Right lung (tissue), 5 donors: ENCODE data around the gene ASF1B. TPM values are rescaled to one million over a fixed set of nuclear protein-coding genes. Genes with fewer than 3 reads are reported as not detected.

ENCODE experiments used
- DNase-seq, 2 donors: peaks; one replicate each; pipeline ENCODE4 v3.0.0-alpha.2; 2013
- polyA plus RNA-seq, 5 donors: library from polyadenylated mRNA; unstranded; fragments of 120-200 nt; gene quantifications; one replicate each; pipeline versions ENCODE4 v1.2.1 to v1.2.3, GENCODE V29; 2013; ENCODE audit warnings: inconsistent platforms in 1 of 5, low replicate concordance in 1 of 5; ENCODE audit not compliant: insufficient read length in 5 of 5, insufficient read depth in 1 of 5

Gene ASF1B
- polyA plus RNA-seq, 5 donors = 14.6 to 25.7 (median 19.6) TPM

GRCh38 chr19:14112051-14112808 lies 24.2 kb downstream of the ASF1B start:
- DNase-seq = no peak

- no peak for DNase-seq
Observed at GRCh38 chr19:14111486-14111885, 24.9 kb downstream of the ASF1B start.

GRCh38 chr19:14110650-14111049 lies 25.7 kb downstream of the ASF1B start:
- no peak for DNase-seq

GRCh38 chr19:14107581-14108461 lies 28.6 kb downstream of the ASF1B start:
- no peak for DNase-seq

- no peak for DNase-seq
Observed at GRCh38 chr19:14106840-14107239, 29.5 kb downstream of the ASF1B start.

- DNase-seq = no peak
Observed at GRCh38 chr19:14105680-14106079, 30.7 kb downstream of the ASF1B start.

- no peak for DNase-seq
Observed at GRCh38 chr19:14103310-14103709, 33.1 kb downstream of the ASF1B start.

GRCh38 chr19:14102756-14103155 lies 33.6 kb downstream of the ASF1B start:
- no peak for DNase-seq

GRCh38 chr19:14102102-14102696 lies 34.2 kb downstream of the ASF1B start:
- DNase-seq = no peak

- DNase-seq = no peak
Observed at GRCh38 chr19:14101003-14101545, 35.3 kb downstream of the ASF1B start.

- DNase-seq = no peak
Observed at GRCh38 chr19:14097532-14098151, 38.7 kb downstream of the ASF1B start.

- no peak for DNase-seq
Observed at GRCh38 chr19:14096272-14096992, 40.0 kb downstream of the ASF1B start.

- no peak for DNase-seq
Observed at GRCh38 chr19:14094854-14095253, 41.5 kb downstream of the ASF1B start.

- DNase-seq = no peak
Observed at GRCh38 chr19:14093117-14093823, 43.1 kb downstream of the ASF1B start.

- DNase-seq = no peak
Observed at GRCh38 chr19:14091813-14092462, 44.5 kb downstream of the ASF1B start.

- DNase-seq = peak; percentile 70 to 79
Observed at GRCh38 chr19:14091081-14091812, 45.1 kb downstream of the ASF1B start.

- peak; percentile 89 to 94 for DNase-seq
Observed at GRCh38 chr19:14090509-14091080, 45.8 kb downstream of the ASF1B start, which contains the start of gene SAMD1. TSS of gene SAMD1 (minus strand) at chr19:14090751.

- no peak for DNase-seq
Observed at GRCh38 chr19:14089662-14090508, 46.5 kb downstream of the ASF1B start.
